ENCODE results near the gene SPOUT1. TPM values are rescaled to one million over a fixed set of nuclear protein-coding genes. Genes with fewer than 3 reads are reported as not detected.

SPOUT1 gene
- total and polyA plus RNA-seq, 11 donors: 6.1 to 24.7 (median 15.1) TPM

GRCh38 chr9:128838338-128838737 is 8.7 kb upstream of the SPOUT1 start:
- Histone ChIP-seq H3K4me1 (no peaks in the 10 kb centered on the region), H3K27me3 (no peaks in the 10 kb centered on the region), H3K9me3 (no peaks in the 10 kb centered on the region), H3K27ac (no peak overlapping the region), H3K36me3 (peaks cover 0 to 33% (median 9%) of the 10 kb centered on the region in 9 donors), H3K4me3 (no peak overlapping the region)
- DNase-seq (no peak), ATAC-seq (peak in 1 of 4 donors; percentile 21)
- TF ChIP-seq POLR2A (IDR thresholded peaks at IDR 0.05): no peak
- TF ChIP-seq, protein P1, sequence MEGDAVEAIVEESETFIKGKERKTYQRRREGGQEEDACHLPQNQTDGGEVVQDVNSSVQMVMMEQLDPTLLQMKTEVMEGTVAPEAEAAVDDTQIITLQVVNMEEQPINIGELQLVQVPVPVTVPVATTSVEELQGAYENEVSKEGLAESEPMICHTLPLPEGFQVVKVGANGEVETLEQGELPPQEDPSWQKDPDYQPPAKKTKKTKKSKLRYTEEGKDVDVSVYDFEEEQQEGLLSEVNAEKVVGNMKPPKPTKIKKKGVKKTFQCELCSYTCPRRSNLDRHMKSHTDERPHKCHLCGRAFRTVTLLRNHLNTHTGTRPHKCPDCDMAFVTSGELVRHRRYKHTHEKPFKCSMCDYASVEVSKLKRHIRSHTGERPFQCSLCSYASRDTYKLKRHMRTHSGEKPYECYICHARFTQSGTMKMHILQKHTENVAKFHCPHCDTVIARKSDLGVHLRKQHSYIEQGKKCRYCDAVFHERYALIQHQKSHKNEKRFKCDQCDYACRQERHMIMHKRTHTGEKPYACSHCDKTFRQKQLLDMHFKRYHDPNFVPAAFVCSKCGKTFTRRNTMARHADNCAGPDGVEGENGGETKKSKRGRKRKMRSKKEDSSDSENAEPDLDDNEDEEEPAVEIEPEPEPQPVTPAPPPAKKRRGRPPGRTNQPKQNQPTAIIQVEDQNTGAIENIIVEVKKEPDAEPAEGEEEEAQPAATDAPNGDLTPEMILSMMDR (IDR thresholded peaks at IDR 0.05): no peak
- 51 to 89% (median 70%) methylated on average over 3 of the region's 3 CpGs for WGBS, 4 donors
- intact Hi-C loops (cut with DNase I): no loop called here

GRCh38 chr9:128836509-128837145 is 7.0 kb upstream of the SPOUT1 start:
- H3K36me3 ChIP-seq: peaks cover 0 to 27% (median 8%) of the 10 kb centered on the region in 9 donors
- no peak for DNase-seq

DNA sequence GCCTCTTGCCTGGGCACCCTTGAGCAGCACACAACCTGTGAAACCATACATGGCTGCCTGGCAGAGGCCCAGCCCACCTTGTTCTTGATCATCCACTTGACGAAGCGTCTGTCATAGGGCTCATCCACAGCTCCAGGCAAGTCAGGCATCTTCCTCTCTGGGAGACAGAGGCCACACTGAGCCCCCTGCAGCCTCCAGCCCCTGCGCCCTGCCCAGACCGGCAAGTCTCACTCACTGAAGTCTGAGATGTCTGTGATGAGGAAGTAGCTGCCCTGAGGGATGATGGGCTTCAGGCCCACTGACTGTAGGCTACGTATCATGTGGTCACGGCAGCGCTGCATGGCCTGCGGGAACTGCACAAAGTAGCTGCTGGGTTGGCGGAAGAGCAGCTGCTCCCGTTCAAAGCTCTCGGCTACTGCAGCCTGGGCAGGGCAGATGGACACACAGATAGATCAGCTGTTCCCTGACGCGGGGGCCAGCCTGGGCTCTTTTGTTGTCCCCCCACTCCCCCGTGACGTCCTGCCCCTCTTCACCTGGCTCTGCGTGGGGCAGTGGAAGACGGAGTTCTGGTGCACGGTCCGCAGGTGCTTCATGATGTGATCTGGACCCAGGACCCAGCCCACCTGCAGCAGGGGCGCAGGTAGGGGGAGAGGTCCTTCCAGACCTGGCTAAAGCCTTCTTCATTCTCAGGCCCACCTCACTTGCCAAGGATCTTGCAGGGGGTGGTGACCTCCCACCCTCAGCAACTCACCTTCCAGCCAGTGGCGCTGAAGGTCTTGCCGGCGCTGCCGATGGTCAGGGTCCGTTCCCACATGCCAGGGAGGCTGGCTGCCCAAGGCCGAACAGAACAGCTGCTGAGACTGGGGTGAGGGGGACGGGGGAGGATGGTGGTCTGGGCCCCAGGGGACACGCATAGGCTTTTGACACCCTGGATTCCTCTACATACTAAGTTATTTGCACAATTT is 5.9 kb upstream of the SPOUT1 start:
- no peak for ATAC-seq
- TF ChIP-seq, protein P1 (IDR thresholded peaks at IDR 0.05): no peak
- no peak for TF ChIP-seq POLR2A (IDR thresholded peaks at IDR 0.05)

More at GRCh38 chr9:128836509-128837145, 7.0 kb upstream of the SPOUT1 start:
- Histone ChIP-seq H3K4me3 (no peak overlapping the region), H3K27me3 (no peaks in the 10 kb centered on the region), H3K4me1 (no peaks in the 10 kb centered on the region), H3K27ac (no peak overlapping the region), H3K9me3 (no peaks in the 10 kb centered on the region)
- intact Hi-C loops (cut with DNase I): no loop called here
- ATAC-seq: no peak
- WGBS, 4 donors: 92 to 98% (median 94%) methylated on average over 11 to 14 of the region's 14 CpGs
- no peak for TF ChIP-seq POLR2A (IDR thresholded peaks at IDR 0.05)
- TF ChIP-seq, protein P1 (IDR thresholded peaks at IDR 0.05): no peak

DNA sequence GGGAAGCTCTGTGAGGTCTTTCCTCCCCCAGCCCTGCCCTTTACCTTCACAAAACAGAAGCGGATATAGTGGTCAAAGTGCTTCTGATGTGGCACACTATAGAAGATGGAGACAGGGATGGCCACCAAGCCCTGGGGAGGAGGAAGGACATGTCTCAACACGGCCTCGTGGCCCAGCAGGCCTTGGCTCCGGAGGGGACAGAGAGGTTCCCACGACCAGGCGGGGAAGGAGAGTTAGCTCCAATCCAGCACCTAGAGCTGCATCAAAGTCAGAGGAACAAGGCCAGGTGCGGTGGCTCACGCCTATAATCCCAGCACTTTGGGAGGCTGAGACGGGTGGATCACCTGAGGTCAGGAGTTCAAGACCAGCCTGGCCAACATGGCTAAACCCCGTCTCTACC is 4.1 kb upstream of the SPOUT1 start:
- no peaks in the 10 kb centered on the region for H3K9me3 ChIP-seq
- no peaks in the 10 kb centered on the region for H3K27me3 ChIP-seq
- 95 to 97% (median 96%) methylated on average over 10 of the region's 10 CpGs for WGBS, 4 donors
- no peak overlapping the region for H3K27ac ChIP-seq
- no peak for TF ChIP-seq POLR2A (IDR thresholded peaks at IDR 0.05)
- TF ChIP-seq, protein P1 (IDR thresholded peaks at IDR 0.05): no peak
- DNase-seq (no peak), ATAC-seq (no peak)
- H3K4me3 ChIP-seq: no peak overlapping the region
- H3K4me1 ChIP-seq: peaks cover 0 to 12% (median 9%) of the 10 kb centered on the region in 12 donors
- intact Hi-C loops (cut with DNase I): no loop called here
- peaks cover 0 to 27% (median 3%) of the 10 kb centered on the region in 9 donors for H3K36me3 ChIP-seq

More for the DNA sequence above, 5.9 kb upstream of the SPOUT1 start:
- Histone ChIP-seq H3K4me1 (no peaks in the 10 kb centered on the region), H3K36me3 (peaks cover 0 to 27% (median 8%) of the 10 kb centered on the region in 9 donors), H3K4me3 (no peak overlapping the region), H3K27ac (no peak overlapping the region), H3K27me3 (no peaks in the 10 kb centered on the region), H3K9me3 (no peaks in the 10 kb centered on the region)
- 95 to 97% (median 96%) methylated on average over 17 to 28 of the region's 28 CpGs for WGBS, 4 donors
- DNase-seq: no peak
- intact Hi-C loops (cut with DNase I): no loop called here
